Testis (tissue), 2 donors: Measurements from ENCODE around the gene FCRL6.

Source experiments
- CTCF ChIP-seq, 3 experiments: fragments of 450-650 bp in 2 of 3; fragments of 200-600 bp in 1 of 3; sonication (generic) in 1 of 3; IDR thresholded peaks; one replicate each; pipeline ENCODE4 v1.5.1; 2016 to 2019; ENCODE audit warnings: antibody characterized with exemption in 3 of 3, mild to moderate bottlenecking in 2 of 3, moderate library complexity in 1 of 3
- POLR2A ChIP-seq: fragments of 450-650 bp; IDR thresholded peaks from one replicate; pipeline ENCODE4 v1.6.1; 2017; ENCODE audit warnings: antibody characterized with exemption, mild to moderate bottlenecking, moderate library complexity

- TF ChIP-seq CTCF (IDR thresholded peaks at IDR 0.05): peak; percentile 91 to 97 (median 91)
- TF ChIP-seq POLR2A: no peak
Observed at GRCh38 chr1:159780583-159781582, 21.3 kb upstream of the FCRL6 start, which contains the start of gene DUSP23.
